GM12878 (cell line): ENCODE data around the gene MARF1. TPM values are rescaled to one million over a fixed set of nuclear protein-coding genes. Genes with fewer than 3 reads are reported as not detected.

Source experiments
- ATAC-seq: fragments of 200-7000 bp; cut with Tn5 transposase; 3 replicates; pipeline ENCODE4 v1.9.1; 2020; ENCODE audit warnings: mild to moderate bottlenecking, moderate library complexity
- BruUV-seq: library from RNA; stranded (reverse); fragments of 400-500 nt; replicated peaks from 2 replicates; lab custom pipeline; 2021; lab: Mats Ljungman, UMichigan
- CTCF ChIA-PET: fragments of 300-600 bp; sonication (Branson Sonifier 250); formaldehyde crosslinking; extraction: SDS; loops from one replicate; lab custom pipeline; 2021; ENCODE audit warnings: inconsistent platforms; lab: Yijun Ruan, JAX
- POLR2A ChIA-PET: fragments of 350-600 bp; formaldehyde crosslinking; extraction: SDS; loops from one replicate; lab custom pipeline; 2021; ENCODE audit warnings: inconsistent platforms; lab: Charles Lee
- RAD21 ChIA-PET: fragments of 300-600 bp; sonication (Branson Sonifier 250); formaldehyde crosslinking; loops from one replicate; lab custom pipeline; 2023; ENCODE audit warnings: antibody characterized with exemption; ENCODE audit not compliant: unreplicated experiment; lab: Charles Lee
- SMC1A ChIA-PET: fragments of 300-600 bp; sonication (Branson Sonifier 250); formaldehyde crosslinking; loops from one replicate; lab custom pipeline; 2023; ENCODE audit not compliant: unreplicated experiment, uncharacterized antibody; lab: Charles Lee
- DNase-seq: peaks from one replicate; pipeline ENCODE4 v3.0.0-alpha.2; 2011; ENCODE audit warnings: low read depth, low spot score
- FAIRE-seq: peaks from 3 replicates; lab custom pipeline; 2011; peaks lifted over from hg19 to GRCh38; lab: Jason Lieb, UNC
- H2AFZ ChIP-seq: 2 replicates; pipeline ENCODE4 v1.6.0; 2011; ENCODE audit warnings: low read depth, low read length, control low read depth; ENCODE audit not compliant: control insufficient read depth
- H3K27ac ChIP-seq: 2 replicates; pipeline ENCODE4 v1.5.1; 2011; ENCODE audit warnings: control low read depth; ENCODE audit not compliant: control insufficient read depth, insufficient read depth
- H3K27me3 ChIP-seq, 2 experiments: replicated peaks in 1 of 2; 2 replicates each; pipeline versions ENCODE4 v1.6.0 to v1.6.1; 2011; ENCODE audit warnings: low read length in 1 of 2; ENCODE audit not compliant: control insufficient read depth in 2 of 2, insufficient read depth in 2 of 2
- H3K36me3 ChIP-seq, 2 experiments: 2 replicates each; pipeline ENCODE4 v1.5.1; 2011; ENCODE audit warnings: low read length in 1 of 2; ENCODE audit not compliant: control insufficient read depth in 2 of 2, insufficient read depth in 2 of 2
- H3K4me1 ChIP-seq: 2 replicates; pipeline ENCODE4 v1.6.1; 2011; ENCODE audit warnings: mild to moderate bottlenecking, low read length, moderate library complexity, mixed read lengths; ENCODE audit not compliant: control insufficient read depth, insufficient read depth
- H3K4me2 ChIP-seq: 2 replicates; pipeline ENCODE4 v1.6.0; 2011; ENCODE audit warnings: control low read depth; ENCODE audit not compliant: control insufficient read depth, insufficient read depth
- H3K4me3 ChIP-seq: fragments of 200-600 bp; sonication (generic); 2 replicates; pipeline ENCODE4 v1.5.1; 2016
- H3K79me2 ChIP-seq: 2 replicates; pipeline ENCODE4 v1.6.0; 2011; ENCODE audit warnings: low read length; ENCODE audit not compliant: control insufficient read depth, insufficient read depth
- H3K9ac ChIP-seq: 2 replicates; pipeline ENCODE4 v1.8.0; 2011; ENCODE audit warnings: low read length, control low read depth, mixed read lengths; ENCODE audit not compliant: control insufficient read depth, insufficient read depth
- H3K9me3 ChIP-seq: replicated peaks from 3 replicates; pipeline ENCODE4 v1.5.1; 2011; ENCODE audit warnings: mild to moderate bottlenecking, low read length; ENCODE audit not compliant: control insufficient read depth, insufficient read depth
- H4K20me1 ChIP-seq: 2 replicates; pipeline ENCODE4 v1.6.0; 2011; ENCODE audit not compliant: control insufficient read depth, insufficient read depth
- CREB1 ChIP-seq: IDR thresholded peaks from 2 replicates; pipeline ENCODE4 v1.6.1; 2012; ENCODE audit warnings: low read depth, mild to moderate bottlenecking, inconsistent platforms
- IKZF2 ChIP-seq, 2 experiments: fragments of 450-650 bp; IDR thresholded peaks; 2 replicates each; pipeline ENCODE4 v1.6.1; 2017; ENCODE audit warnings: mild to moderate bottlenecking in 2 of 2, moderate library complexity in 2 of 2
- REST ChIP-seq: IDR thresholded peaks from 2 replicates; pipeline ENCODE4 v1.6.1; 2012; ENCODE audit warnings: mild to moderate bottlenecking, low read depth, low read length
- SUPT20H ChIP-seq: IDR thresholded peaks from 2 replicates; pipeline ENCODE4 v1.6.1; 2011; ENCODE audit warnings: low read depth, mild to moderate bottlenecking, low read length, moderate library complexity, borderline replicate concordance; ENCODE audit not compliant: control insufficient read depth
- WGBS: methylation state at CpG from one replicate; pipeline ENCODE4 v1.1.6; 2016; ENCODE audit warnings: low lambda C conversion rate; ENCODE audit not compliant: insufficient replicate concordance, insufficient coverage; ENCODE audit errors: missing lambda C conversion rate; 5-methylcytosine and 5-hydroxymethylcytosine counted together
- in situ Hi-C: fragments of 300-500 bp; cut with MboI; formaldehyde crosslinking; loops from 9 replicates; pipeline ENCODE4 v1.14.3; 2018; ENCODE audit warnings: mixed read lengths
- intact Hi-C: fragments of 100-400 bp; cut with micrococcal nuclease; formaldehyde crosslinking; loops from one replicate; pipeline ENCODE4 v1.14.2; 2022; ENCODE audit not compliant: unreplicated experiment
- polyA plus RNA-seq, 11 experiments: library from polyadenylated mRNA; depleted of rRNA in 4 of 11; unstranded in 6 of 11; stranded (reverse) in 5 of 11; fragments of >200 nt; fragmentation: Nextera tagmentation in 4 of 11; fragmentation: Illumina TruSeq in 1 of 11; extraction: Ambion mirVana in 4 of 11; extraction: Trizol in 1 of 11; gene quantifications; 1 replicate in 1 of 11; 2 replicates in 10 of 11; pipeline versions ENCODE4 v1.2.1 to v1.2.3, GENCODE V29; 2011 to 2016; ENCODE audit warnings: inconsistent platforms in 2 of 11, missing spikeins in 2 of 11, low read depth in 1 of 11
- total RNA-seq, 4 experiments: library from RNA; depleted of rRNA in 3 of 4; stranded (reverse); fragments of >200 nt in 3 of 4; fragmentation: Illumina TruSeq in 1 of 4; extraction: Trizol in 1 of 4; gene quantifications; 2 replicates each; pipeline versions ENCODE4 v1.2.1 to v1.2.3, GENCODE V29; 2013 to 2021

Gene MARF1
- total and polyA plus RNA-seq, 10 of the 15 experiments (the other 5 are each of a cell fraction or from before 2014, with no cell fraction given): 4.5 to 40.1 (median 14.0) TPM

GRCh38 chr16:15620611-15621195 is 22.3 kb downstream of the MARF1 start:
- no peak for TF ChIP-seq SUPT20H
- TF ChIP-seq REST: no peak
- TF ChIP-seq IKZF2 (IDR thresholded peaks at IDR 0.05): no peak
- TF ChIP-seq CREB1: no peak
- no peaks in the 10 kb centered on the region for H3K9me3 ChIP-seq
- no peaks in the 10 kb centered on the region for H3K4me1 ChIP-seq
- FAIRE-seq: no peak
- ChIA-PET RAD21 (interaction anchor here (0.5 kb wide), 1 partner anchor 13 kb away, joined by 3 read pairs; no protein-coding TSS in a partner anchor), SMC1A (interaction anchor here (0.6 to 1.5 kb wide), 3 partner anchors 16 to 25 kb away, joined by 3 to 6 read pairs (median 3); no protein-coding TSS in a partner anchor), CTCF (no interaction called here), POLR2A (interaction anchor here (0.8 to 1.1 kb wide), 2 partner anchors 14 to 21 kb away, joined by 3 to 4 read pairs; no protein-coding TSS in a partner anchor)
- in situ Hi-C loops: no loop called here
- H3K4me2 ChIP-seq: no peak overlapping the region
- no peak for DNase-seq
- H3K4me3 ChIP-seq: no peak overlapping the region
- H3K27ac ChIP-seq: no peak overlapping the region
- WGBS: 58% methylated on average over 6 of the region's 6 CpGs
- intact Hi-C loops: no loop called here
- no peak overlapping the region for H2AFZ ChIP-seq
- no peaks in the 10 kb centered on the region for H3K27me3 ChIP-seq
- peaks cover 18 to 50% of the 10 kb centered on the region in 2 experiments for H3K36me3 ChIP-seq
- no peak overlapping the region for H3K9ac ChIP-seq
- no TSS peak for BruUV-seq
- ATAC-seq: no peak
- no peaks in the 10 kb centered on the region for H4K20me1 ChIP-seq
- no peaks in the 10 kb centered on the region for H3K79me2 ChIP-seq
